Measurements from ENCODE around the gene FRMPD4. TPM values are rescaled to one million over a fixed set of nuclear protein-coding genes. Genes with fewer than 3 reads are reported as not detected.

FRMPD4 gene
- polyA plus RNA-seq, 2 of the 4 experiments (the other 2 are of a cell fraction) = 0.08 to 0.28 TPM

DNA sequence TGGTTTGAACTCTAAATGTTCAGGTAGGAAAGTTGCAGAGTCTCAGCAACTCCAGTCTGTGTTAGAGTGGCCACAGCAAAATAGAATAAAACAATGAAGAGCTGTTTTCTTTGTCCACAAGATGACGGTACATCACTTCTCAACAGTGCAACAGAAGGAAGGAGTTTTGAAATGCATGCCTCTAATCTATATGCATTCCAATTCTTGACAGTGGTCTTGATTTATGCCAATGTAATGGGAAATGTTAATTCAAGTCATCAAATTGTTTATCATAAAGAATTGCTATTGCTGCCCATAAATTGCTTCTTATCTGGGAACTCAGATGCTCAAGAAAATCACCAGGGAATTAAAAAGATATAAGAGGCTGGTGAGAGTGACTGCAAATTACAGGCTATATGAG is 457.4 kb downstream of the FRMPD4 start:
- no peak for FAIRE-seq
- POLR2A ChIA-PET = no interaction called here
- TF ChIP-seq RCOR1 (IDR thresholded peaks at IDR 0.05; ENCODE audit: low read depth, low read length) = no peak

DNA sequence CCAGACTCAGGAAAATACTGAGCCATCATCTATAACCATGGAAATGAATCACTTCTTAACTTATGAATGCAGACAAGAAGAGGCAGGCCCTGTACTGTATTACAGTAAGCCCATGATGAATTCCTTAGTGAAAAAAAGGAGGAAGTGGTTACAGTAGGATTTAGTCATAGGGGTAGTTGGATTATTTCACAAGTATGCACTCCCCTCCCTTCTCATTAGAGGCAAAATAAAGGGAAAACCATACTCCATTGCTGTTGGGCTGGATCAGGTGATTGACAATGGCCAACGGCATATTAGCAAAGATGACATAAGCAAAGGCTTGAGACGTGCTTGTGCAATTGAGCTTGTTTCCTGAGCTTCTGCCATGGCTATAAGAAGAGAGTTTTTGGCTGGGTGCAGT is 471.8 kb downstream of the FRMPD4 start:
- no peak for ATAC-seq
- ChIA-PET CTCF (no interaction called here), POLR2A (no interaction called here)
- Histone ChIP-seq H3K4me1 (no peaks in the 10 kb centered on the region), H3K4me3 (no peak overlapping the region), H3K4me2 (no peak overlapping the region), H3K27ac (no peak overlapping the region), H3K9me3 (no peaks in the 10 kb centered on the region)
- no peak for TF ChIP-seq POLR2A (IDR thresholded peaks at IDR 0.05; ENCODE audit: low read length)
- TF ChIP-seq HOXA7 (CRISPR knock-in tag; IDR thresholded peaks at IDR 0.05) = no peak
- no peak for TF ChIP-seq ZSCAN20 (CRISPR knock-in tag; IDR thresholded peaks at IDR 0.05)
- TF ChIP-seq, protein P1, sequence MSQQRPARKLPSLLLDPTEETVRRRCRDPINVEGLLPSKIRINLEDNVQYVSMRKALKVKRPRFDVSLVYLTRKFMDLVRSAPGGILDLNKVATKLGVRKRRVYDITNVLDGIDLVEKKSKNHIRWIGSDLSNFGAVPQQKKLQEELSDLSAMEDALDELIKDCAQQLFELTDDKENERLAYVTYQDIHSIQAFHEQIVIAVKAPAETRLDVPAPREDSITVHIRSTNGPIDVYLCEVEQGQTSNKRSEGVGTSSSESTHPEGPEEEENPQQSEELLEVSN (IDR thresholded peaks at IDR 0.05; ENCODE audit: borderline replicate concordance, low read depth) = no peak
- TF ChIP-seq TP53 (CRISPR knock-in tag; IDR thresholded peaks at IDR 0.05) = no peak
- no peak for TF ChIP-seq NFE2L2 (conservative IDR thresholded peaks at IDR 0.05; ENCODE audit: low read length)
- TF ChIP-seq HOXB13 (CRISPR knock-in tag; IDR thresholded peaks at IDR 0.05; ENCODE audit: low read depth) = no peak
- no peak for TF ChIP-seq NR3C1 (IDR thresholded peaks at IDR 0.05)
- no peak for TF ChIP-seq KDM5A (IDR thresholded peaks at IDR 0.05)
- peak; percentile 28 for FAIRE-seq
- no peak for DNase-seq (ENCODE audit: low read depth in 1 of 2, low spot score in 1 of 2)
- 13% methylated on average over 2 of the region's 2 CpGs for WGBS (ENCODE audit: missing lambda C conversion rate)

More for the DNA sequence above, 457.4 kb downstream of the FRMPD4 start:
- Histone ChIP-seq H3K9me3 (no peaks in the 10 kb centered on the region), H3K27ac (no peak overlapping the region), H3K4me1 (no peaks in the 10 kb centered on the region), H3K4me2 (no peak overlapping the region), H3K4me3 (no peak overlapping the region)
- DNase-seq (ENCODE audit: low read depth in 1 of 2, low spot score in 1 of 2) = no peak
- CTCF ChIA-PET = no interaction called here
- no peak for ATAC-seq
- 52% methylated on average over 1 of the region's 1 CpG for WGBS (ENCODE audit: missing lambda C conversion rate)

DNA sequence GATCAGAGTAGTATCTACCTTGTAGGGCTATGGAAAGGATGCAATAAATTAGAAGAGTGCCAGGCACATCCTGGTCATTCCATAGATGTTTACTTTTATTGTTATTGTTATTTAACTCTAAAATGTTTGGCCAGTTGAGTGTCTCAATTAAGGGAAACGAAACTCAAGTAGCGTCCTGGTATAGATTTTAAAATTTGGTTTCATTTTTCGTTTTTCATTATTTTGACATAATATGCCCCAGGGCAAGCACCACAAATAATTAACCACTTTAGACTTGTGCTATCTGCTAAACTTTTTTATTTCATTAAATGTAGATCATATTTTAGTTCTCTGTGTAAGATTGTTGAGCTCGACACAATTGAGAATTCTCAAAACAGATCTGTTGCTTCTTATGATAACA is 473.2 kb downstream of the FRMPD4 start:
- ChIA-PET POLR2A (no interaction called here), CTCF (no interaction called here)
- whole genome bisulfite sequencing (ENCODE audit: missing lambda C conversion rate) = 17% methylated on average over 4 of the region's 4 CpGs
- ATAC-seq = no peak
- no peak for FAIRE-seq
- no peaks in the 10 kb centered on the region for H3K9me3 ChIP-seq
- no peaks in the 10 kb centered on the region for H3K4me1 ChIP-seq
- H3K4me2 ChIP-seq = no peak overlapping the region
- TF ChIP-seq RARB (CRISPR knock-in tag; IDR thresholded peaks at IDR 0.05) (no peak), ZNF302 (CRISPR knock-in tag; IDR thresholded peaks at IDR 0.05) (no peak), TFCP2L1 (CRISPR knock-in tag; IDR thresholded peaks at IDR 0.05) (no peak), MAFK (IDR thresholded peaks at IDR 0.05; ENCODE audit: partially characterized antibody) (no peak), FOSB (CRISPR knock-in tag; IDR thresholded peaks at IDR 0.05) (no peak), SREBF2 (IDR thresholded peaks at IDR 0.05) (no peak), ESRRA (IDR thresholded peaks at IDR 0.05; ENCODE audit: borderline replicate concordance, low read length) (no peak), CBX2 (IDR thresholded peaks at IDR 0.05; ENCODE audit: borderline replicate concordance, low read depth) (no peak), RFX5 (IDR thresholded peaks at IDR 0.05) (no peak), CHD2 (IDR thresholded peaks at IDR 0.05; ENCODE audit: low read length, partially characterized antibody) (no peak), JUN (IDR thresholded peaks at IDR 0.05) (no peak), POLR2AphosphoS2 (conservative IDR thresholded peaks at IDR 0.05; ENCODE audit: low read length) (no peak), ZSCAN20 (CRISPR knock-in tag; IDR thresholded peaks at IDR 0.05) (no peak), CBX8 (IDR thresholded peaks at IDR 0.05) (no peak), ZFP36 (IDR thresholded peaks at IDR 0.05; ENCODE audit: borderline replicate concordance, partially characterized antibody) (no peak), NR3C1 (IDR thresholded peaks at IDR 0.05) (no peak)
- TF ChIP-seq, protein P2, sequence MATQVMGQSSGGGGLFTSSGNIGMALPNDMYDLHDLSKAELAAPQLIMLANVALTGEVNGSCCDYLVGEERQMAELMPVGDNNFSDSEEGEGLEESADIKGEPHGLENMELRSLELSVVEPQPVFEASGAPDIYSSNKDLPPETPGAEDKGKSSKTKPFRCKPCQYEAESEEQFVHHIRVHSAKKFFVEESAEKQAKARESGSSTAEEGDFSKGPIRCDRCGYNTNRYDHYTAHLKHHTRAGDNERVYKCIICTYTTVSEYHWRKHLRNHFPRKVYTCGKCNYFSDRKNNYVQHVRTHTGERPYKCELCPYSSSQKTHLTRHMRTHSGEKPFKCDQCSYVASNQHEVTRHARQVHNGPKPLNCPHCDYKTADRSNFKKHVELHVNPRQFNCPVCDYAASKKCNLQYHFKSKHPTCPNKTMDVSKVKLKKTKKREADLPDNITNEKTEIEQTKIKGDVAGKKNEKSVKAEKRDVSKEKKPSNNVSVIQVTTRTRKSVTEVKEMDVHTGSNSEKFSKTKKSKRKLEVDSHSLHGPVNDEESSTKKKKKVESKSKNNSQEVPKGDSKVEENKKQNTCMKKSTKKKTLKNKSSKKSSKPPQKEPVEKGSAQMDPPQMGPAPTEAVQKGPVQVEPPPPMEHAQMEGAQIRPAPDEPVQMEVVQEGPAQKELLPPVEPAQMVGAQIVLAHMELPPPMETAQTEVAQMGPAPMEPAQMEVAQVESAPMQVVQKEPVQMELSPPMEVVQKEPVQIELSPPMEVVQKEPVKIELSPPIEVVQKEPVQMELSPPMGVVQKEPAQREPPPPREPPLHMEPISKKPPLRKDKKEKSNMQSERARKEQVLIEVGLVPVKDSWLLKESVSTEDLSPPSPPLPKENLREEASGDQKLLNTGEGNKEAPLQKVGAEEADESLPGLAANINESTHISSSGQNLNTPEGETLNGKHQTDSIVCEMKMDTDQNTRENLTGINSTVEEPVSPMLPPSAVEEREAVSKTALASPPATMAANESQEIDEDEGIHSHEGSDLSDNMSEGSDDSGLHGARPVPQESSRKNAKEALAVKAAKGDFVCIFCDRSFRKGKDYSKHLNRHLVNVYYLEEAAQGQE (IDR thresholded peaks at IDR 0.05) = no peak
- no peak overlapping the region for H3K27ac ChIP-seq
- no peak overlapping the region for H3K4me3 ChIP-seq
- no peak for DNase-seq (ENCODE audit: low read depth in 1 of 2, low spot score in 1 of 2)

Measured in A549 (cell line).